Measurements from ENCODE around the gene LHFPL3.
"Not testable (repeated sequence)": the region's sequence is repeated elsewhere in the genome, so short reads cannot be mapped to it uniquely, and the experiment has no call there.

LHFPL3 gene

GRCh38 chr7:104929921-104930320 is 601.5 kb downstream of the LHFPL3 start:
- peak overlapping the region; percentile 24; the same call in 1 of the 2 replicates for H3K27ac ChIP-seq
- no peak for TF ChIP-seq CTCF (conservative IDR thresholded peaks at IDR 0.05)

DNA sequence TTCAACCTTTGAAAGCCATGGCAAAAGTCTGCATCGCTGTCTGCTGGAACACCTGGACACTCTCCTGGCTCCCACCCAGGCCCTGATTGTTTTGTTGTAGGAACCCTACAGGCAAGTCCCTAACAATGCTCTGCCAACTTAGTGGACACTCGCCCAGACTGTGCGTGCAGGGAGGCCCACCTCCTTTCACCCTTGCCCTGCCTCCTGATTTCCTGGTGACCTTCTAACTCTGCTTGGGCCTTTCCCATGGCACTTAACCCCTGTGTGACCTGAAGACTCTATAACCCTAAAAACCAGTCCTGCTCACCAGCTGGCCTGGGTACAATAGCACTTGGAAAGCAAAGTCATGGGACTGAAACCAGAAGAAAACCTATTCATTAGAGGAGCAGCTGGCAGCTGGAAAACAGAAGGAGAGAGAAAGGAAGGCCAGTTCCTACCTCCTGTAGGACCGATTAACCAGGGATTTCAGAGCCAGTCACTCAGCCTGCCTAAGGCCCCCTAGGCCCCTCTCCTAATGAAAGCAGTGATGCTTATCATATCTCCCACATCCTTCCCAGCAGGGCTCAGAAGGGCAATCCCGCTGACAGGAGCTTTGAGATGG is 602.9 kb downstream of the LHFPL3 start:
- H3K27ac ChIP-seq: no peak overlapping the region

GRCh38 chr7:104933022-104933421 is 604.6 kb downstream of the LHFPL3 start:
- H3K27ac ChIP-seq: no peak overlapping the region
- TF ChIP-seq CTCF (conservative IDR thresholded peaks at IDR 0.05): no peak

More for the DNA sequence above, 602.9 kb downstream of the LHFPL3 start:
- TF ChIP-seq CTCF (conservative IDR thresholded peaks at IDR 0.05): no peak

- no peak overlapping the region for H3K27ac ChIP-seq
- TF ChIP-seq CTCF (conservative IDR thresholded peaks at IDR 0.05): no peak
Measured at GRCh38 chr7:104933521-104933988, 605.2 kb downstream of the LHFPL3 start.

DNA sequence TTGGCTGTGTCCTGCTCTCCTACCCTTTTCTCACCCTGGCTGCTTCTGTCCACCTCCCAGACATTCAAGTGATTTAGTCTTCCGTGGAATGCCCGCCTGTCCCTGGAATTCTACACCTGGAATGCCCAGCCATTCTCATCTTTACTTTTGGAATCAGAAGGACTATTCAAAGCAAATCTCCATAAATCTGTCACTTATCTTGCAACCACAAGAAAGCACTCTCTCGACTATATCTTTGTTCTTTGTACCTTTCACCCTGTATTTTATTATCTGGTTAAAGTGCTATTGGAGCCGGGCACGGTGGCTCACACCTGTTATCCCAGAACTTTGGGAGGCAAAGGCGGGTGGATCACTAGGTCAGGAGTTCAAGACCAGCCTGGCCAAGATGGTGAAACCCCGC is 606.3 kb downstream of the LHFPL3 start:
- no peak overlapping the region for H3K27ac ChIP-seq
- TF ChIP-seq CTCF (conservative IDR thresholded peaks at IDR 0.05): no peak

GRCh38 chr7:104935276-104935675 is 606.9 kb downstream of the LHFPL3 start:
- H3K27ac ChIP-seq: no peak overlapping the region
- TF ChIP-seq CTCF (conservative IDR thresholded peaks at IDR 0.05): no peak

GRCh38 chr7:104936546-104936945 is 608.1 kb downstream of the LHFPL3 start:
- TF ChIP-seq CTCF (conservative IDR thresholded peaks at IDR 0.05): no peak
- no peak overlapping the region for H3K27ac ChIP-seq

GRCh38 chr7:104937489-104937888 is 609.1 kb downstream of the LHFPL3 start:
- H3K27ac ChIP-seq: not testable (repeated sequence)

Data from VCaP (cell line).